ENCODE measurements around the gene CEP152.

Gene CEP152

DNA sequence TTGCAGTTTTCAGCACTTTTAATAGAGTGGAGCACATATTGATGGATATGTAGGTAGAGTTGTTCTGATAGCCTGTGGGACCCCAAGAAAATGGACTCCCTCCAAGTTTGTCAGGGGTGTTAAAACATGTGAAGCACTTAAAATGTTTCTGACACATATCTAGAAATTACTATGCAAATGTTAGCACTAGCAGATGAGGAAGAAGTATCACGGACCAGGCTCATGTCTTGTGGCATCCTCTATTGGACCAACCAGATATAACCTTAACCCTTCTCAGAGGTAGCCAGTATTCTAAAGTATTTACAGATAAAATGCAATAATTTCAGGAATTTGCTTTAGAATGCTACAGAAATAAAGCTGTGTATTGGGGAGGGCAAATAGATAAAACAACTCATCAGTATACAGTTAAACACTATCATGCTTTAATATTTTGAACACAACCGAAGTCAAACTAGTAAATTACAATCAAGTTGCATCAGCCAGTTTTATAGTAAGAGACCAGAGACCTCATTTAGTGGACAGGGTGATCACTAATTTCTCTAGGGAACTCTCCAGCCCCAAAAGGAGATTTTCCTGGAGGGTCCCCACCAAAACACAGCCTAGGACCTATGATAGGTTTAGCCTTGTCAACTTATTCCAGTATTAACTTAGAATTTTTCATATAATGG, 108.2 kb downstream of the CEP152 start:
- no peak for DNase-seq (ENCODE audit: low read depth in 2 of 2)

DNA sequence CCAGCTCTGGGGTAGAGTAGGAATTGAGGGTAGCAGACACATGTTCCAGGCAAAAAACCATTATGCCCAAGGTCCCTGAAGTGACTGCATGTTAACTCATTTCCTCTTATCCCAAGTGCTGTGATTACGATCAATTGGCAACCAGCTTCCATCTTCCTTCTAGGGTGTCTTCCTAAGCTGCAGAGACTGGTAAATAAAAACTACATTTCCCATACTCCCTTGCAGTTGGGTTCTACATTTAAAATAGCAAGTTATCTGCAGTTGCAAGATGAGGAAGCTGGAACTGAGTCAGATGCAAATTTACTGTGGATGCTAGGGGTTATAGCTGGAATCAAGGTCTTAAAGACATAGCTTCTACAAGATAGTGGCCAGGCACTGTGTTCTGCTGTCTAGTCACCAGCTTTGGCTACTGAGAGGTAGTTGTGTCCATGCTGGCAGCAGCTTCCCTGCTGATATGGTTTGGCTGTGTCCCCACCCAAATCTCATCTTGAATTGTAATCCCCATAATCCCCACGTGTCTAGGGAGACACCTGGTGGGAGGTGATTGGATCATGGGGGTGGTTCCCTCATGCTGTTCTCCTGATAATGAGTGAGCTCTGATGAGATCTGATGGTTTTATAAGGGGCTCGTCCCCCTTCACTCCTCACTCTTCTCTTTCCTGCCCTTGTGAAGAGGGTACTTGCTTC, 114.1 kb downstream of the CEP152 start:
- no peak for DNase-seq (ENCODE audit: low read depth in 2 of 2)

DNA sequence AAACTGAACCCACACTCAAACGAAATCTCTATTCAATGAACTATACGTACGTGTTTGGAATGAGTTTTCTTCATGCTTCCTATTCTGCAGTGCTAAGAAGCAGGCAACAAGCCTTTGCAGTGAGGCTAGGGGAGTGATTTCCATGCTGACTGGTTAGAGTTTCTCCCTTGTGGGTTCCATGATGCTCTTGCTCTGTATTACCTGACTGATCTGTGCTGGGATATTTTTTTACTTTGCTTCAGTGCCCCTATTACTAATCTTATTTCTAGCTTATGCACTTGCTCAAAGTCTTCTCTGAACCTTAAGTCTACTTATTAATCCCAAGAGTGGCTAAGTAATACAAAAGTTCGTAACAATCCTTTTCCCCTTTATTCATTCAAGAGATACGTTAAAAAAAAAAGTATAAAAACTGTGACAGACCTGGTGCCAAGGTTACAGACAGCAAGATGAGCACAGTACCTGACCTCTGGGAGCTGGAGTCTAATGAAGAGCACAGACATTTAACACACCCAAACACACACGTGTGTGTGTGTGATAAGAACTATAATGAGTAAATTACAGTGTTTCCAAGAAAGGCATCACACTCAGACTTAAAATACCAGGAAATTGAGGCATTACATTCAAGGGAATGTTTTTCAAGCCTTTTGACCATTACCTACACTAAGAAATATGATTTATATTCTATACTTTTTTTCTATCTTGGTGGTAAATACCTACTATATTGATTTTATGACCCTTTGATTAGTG, 114.9 kb downstream of the CEP152 start:
- DNase-seq (ENCODE audit: low read depth in 2 of 2): no peak

DNA sequence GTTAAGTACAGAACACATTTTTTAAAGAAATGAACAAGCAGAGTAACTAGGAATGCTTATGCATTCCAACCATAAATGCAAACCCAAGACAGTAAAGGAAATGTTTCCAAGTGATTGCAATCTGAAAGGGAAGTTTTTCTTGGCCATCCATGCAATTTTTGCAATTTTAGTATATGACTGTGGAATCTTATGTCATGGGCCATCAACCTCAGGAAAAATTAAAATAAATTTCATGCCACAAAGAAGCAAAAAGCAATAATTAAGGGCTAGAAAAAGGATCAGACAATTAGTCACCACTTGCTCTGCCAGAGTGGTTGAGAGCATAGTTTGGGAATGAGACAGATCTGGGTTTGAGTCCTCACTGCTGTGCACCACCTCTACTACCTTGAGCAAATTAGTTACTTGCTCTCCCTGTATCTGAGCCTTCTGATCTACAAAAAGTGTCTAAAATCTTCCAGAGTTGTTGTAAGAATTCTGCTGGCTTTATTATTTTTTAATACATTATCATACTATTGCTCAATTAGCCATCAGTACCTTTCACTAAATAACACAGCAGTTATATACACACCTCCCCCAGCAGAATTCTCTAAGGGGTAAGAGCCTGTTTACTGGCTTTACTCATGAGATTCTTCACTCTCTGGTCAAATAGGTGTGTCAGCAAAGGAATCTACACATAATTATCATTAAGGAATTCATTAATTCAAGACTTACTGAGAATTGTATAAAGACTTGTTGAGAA, 115.6 kb downstream of the CEP152 start:
- DNase-seq (ENCODE audit: low read depth in 2 of 2): no peak

DNA sequence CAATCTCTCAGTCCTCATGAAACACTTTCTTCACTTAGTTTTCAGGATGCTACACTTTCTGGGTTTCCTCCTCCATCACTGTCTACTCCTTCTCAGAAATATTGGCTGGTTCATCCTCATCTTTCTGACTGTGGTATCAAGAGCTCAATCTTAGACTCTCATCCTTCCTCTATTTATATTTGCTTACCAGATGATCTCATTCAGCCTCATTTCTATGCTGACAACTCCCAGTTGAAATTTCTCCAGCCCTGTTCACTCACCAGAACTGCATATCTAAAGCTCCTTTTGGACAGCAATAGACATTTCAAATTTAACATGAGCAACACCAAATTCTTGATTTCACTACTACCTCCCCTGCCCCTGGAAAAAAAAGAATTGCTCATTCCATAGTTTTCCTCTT, 117.4 kb downstream of the CEP152 start:
- no peak for DNase-seq (ENCODE audit: low read depth in 2 of 2)

DNA sequence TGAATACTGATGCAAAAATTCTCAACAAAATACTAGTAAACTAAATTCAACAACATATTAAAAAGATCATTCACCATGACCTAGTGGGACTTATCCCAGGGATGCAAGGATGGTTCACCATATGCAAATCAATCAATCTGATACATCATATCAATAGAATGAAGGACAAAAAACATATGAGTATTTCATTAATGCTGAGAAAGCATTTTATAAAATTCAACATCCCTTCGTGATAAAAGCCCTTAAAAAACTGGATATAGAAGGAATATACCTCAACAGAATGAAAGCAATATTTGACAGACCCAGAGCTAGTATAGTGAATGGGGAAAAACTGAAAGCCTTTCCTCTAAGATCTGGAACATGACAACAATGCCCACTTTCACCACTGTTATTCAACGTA, 122.4 kb downstream of the CEP152 start:
- no peak for DNase-seq (ENCODE audit: low read depth in 2 of 2)

Measured in activated CD8-positive, alpha-beta memory T cell treated with anti-CD3 and anti-CD28 coated beads for 4 hours (primary cell).